Epithelial cell of proximal tubule (primary cell): Measurements from ENCODE around the gene FOXD2. TPM values are rescaled to one million over a fixed set of nuclear protein-coding genes. Genes with fewer than 3 reads are reported as not detected.

Experiments
- DNase-seq: peaks from one replicate; pipeline ENCODE4 v3.0.0-alpha.2; 2011; ENCODE audit warnings: low read depth
- H3K4me3 ChIP-seq: 2 replicates; pipeline ENCODE4 v1.5.1; 2011; ENCODE audit warnings: low read depth, mild to moderate bottlenecking, low read length
- total RNA-seq: library from RNA; depleted of rRNA; stranded (reverse); fragments of >200 nt; gene quantifications from 2 replicates; pipeline ENCODE4 v1.2.3, GENCODE V29; 2015
- TF ChIP-seq, protein P1 (sequence below): conservative IDR thresholded peaks from 2 replicates; pipeline ENCODE4 v1.5.1; 2012; ENCODE audit warnings: low read depth, mild to moderate bottlenecking, low read length

Gene FOXD2
- total RNA-seq, 1 donor from 2014 or later, result not detected

DNA sequence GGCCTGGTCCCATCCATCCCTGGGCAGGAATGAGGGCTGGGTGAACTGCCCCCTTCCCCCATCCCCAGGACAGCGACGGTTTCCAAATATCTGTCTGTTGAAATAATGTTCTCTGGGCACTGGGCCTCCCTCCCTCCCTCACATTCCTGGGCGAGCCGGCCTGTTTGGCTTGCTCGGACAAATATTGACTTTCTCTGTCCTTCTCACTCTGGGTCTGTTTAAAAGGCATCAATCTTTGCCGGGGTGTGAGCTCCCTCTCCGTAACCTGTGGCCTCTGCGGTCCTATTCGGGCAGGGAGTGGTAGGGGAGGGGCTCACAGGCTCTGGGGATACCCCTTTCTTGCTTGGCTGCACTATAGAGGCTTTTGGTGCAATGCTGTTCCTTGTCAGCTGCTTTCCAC is 40.2 kb downstream of the FOXD2 start:
- DNase-seq, result no peak
- TF ChIP-seq, protein P1, sequence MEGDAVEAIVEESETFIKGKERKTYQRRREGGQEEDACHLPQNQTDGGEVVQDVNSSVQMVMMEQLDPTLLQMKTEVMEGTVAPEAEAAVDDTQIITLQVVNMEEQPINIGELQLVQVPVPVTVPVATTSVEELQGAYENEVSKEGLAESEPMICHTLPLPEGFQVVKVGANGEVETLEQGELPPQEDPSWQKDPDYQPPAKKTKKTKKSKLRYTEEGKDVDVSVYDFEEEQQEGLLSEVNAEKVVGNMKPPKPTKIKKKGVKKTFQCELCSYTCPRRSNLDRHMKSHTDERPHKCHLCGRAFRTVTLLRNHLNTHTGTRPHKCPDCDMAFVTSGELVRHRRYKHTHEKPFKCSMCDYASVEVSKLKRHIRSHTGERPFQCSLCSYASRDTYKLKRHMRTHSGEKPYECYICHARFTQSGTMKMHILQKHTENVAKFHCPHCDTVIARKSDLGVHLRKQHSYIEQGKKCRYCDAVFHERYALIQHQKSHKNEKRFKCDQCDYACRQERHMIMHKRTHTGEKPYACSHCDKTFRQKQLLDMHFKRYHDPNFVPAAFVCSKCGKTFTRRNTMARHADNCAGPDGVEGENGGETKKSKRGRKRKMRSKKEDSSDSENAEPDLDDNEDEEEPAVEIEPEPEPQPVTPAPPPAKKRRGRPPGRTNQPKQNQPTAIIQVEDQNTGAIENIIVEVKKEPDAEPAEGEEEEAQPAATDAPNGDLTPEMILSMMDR, result no peak
- no peak overlapping the region for H3K4me3 ChIP-seq

- DNase-seq, result no peak
- H3K4me3 ChIP-seq, result no peak overlapping the region
- TF ChIP-seq, protein P1, result no peak
Measured at GRCh38 chr1:47479664-47480063, 41.8 kb downstream of the FOXD2 start.

DNA sequence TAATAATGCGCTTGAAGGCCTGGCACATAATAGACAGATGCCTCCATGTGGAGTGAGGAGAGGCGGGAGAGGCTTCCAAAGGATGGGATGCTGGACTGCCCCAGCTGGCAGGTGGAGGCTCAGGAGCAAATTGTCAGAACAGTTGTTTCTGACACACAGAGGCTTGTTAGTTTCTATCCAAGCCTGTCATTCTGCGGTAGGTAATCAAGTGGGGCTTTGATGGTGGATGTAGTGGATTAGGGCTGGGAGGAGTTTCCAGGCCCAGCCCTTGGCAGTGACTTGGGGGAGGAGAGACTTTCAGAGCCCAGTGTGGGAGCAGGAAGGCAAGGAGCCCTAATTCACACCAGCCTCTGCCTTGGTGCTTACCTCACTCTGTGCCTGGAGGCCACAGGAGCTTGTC is 44.1 kb downstream of the FOXD2 start:
- no peak for DNase-seq
- TF ChIP-seq, protein P1, result no peak

GRCh38 chr1:47482786-47483185 is 44.9 kb downstream of the FOXD2 start:
- DNase-seq, result no peak
- H3K4me3 ChIP-seq, result no peak overlapping the region
- TF ChIP-seq, protein P1, result no peak

More for the DNA sequence above, 44.1 kb downstream of the FOXD2 start:
- H3K4me3 ChIP-seq, result no peak overlapping the region

- TF ChIP-seq, protein P1, result no peak
- no peak overlapping the region for H3K4me3 ChIP-seq
- no peak for DNase-seq
Measured at GRCh38 chr1:47483651-47484050, 45.8 kb downstream of the FOXD2 start.

DNA sequence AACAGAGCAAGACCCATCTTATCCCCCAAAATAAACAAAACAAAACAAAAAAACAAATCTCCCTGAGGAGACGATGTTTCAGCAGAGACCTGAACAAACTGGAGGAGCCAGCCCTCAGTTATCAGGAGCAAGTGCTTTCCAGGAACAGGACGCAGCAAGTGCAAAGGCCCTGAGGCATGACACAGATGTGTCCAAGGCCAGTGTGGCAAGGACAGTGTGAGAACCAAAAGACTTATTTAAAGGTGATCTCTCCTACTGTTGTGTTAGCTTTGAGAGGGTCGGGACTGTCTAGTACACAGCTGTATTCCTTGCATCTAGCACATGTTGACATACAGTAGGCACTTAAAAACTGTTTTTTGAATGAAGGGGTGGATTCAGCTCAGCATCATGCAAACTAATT is 48.0 kb downstream of the FOXD2 start:
- DNase-seq, result no peak
- TF ChIP-seq, protein P1, result no peak
- no peak overlapping the region for H3K4me3 ChIP-seq

GRCh38 chr1:47487332-47487731 is 49.5 kb downstream of the FOXD2 start:
- H3K4me3 ChIP-seq, result no peak overlapping the region
- TF ChIP-seq, protein P1, result no peak
- no peak for DNase-seq
